Mesodermal cell (in vitro differentiated cells): Measurements from ENCODE around the gene CRPPA. TPM values are rescaled to one million over a fixed set of nuclear protein-coding genes. Genes with fewer than 3 reads are reported as not detected.
"Not testable (repeated sequence)": the region's sequence is repeated elsewhere in the genome, so short reads cannot be mapped to it uniquely, and the experiment has no call there.

Source experiments
- H3K27ac ChIP-seq: 2 replicates; pipeline ENCODE4 v1.7.0; 2013; ENCODE audit warnings: mild to moderate bottlenecking, low read depth, low read length, moderate library complexity; ENCODE audit not compliant: severe bottlenecking
- H3K36me3 ChIP-seq: 2 replicates; pipeline ENCODE4 v1.7.1; 2013; ENCODE audit warnings: mild to moderate bottlenecking, low read length, moderate library complexity; ENCODE audit not compliant: control insufficient read depth, insufficient read depth
- H3K4me1 ChIP-seq: one replicate; pipeline ENCODE4 v1.7.1; 2013; ENCODE audit warnings: mild to moderate bottlenecking, low read length; ENCODE audit not compliant: insufficient read depth, control insufficient read depth, poor library complexity, severe bottlenecking
- H3K4me3 ChIP-seq: 2 replicates; pipeline ENCODE4 v1.7.0; 2013; ENCODE audit warnings: low read length, control low read depth, mild to moderate bottlenecking; ENCODE audit not compliant: insufficient read depth, poor library complexity, severe bottlenecking; ENCODE audit errors: extremely low read depth
- H3K9me3 ChIP-seq: 2 replicates; pipeline ENCODE4 v1.7.1; 2013; ENCODE audit warnings: mild to moderate bottlenecking, low read length, moderate library complexity; ENCODE audit not compliant: control insufficient read depth
- WGBS, 2 experiments: methylation state at CpG; one replicate each; pipeline ENCODE4 v1.1.5; 2013; ENCODE audit warnings: missing lambda C conversion rate in 2 of 2; ENCODE audit not compliant: insufficient coverage in 2 of 2; 5-methylcytosine and 5-hydroxymethylcytosine counted together
- polyA plus RNA-seq, 2 experiments: library from polyadenylated mRNA; stranded (reverse); fragments of 50-300 nt; gene quantifications; one replicate each; pipeline ENCODE4 v1.2.3, GENCODE V29; 2013

Gene CRPPA
- 1.1 TPM for polyA plus RNA-seq (2013, experiment 1 of 2)
- 1.5 TPM for polyA plus RNA-seq (2013, experiment 2 of 2)

DNA sequence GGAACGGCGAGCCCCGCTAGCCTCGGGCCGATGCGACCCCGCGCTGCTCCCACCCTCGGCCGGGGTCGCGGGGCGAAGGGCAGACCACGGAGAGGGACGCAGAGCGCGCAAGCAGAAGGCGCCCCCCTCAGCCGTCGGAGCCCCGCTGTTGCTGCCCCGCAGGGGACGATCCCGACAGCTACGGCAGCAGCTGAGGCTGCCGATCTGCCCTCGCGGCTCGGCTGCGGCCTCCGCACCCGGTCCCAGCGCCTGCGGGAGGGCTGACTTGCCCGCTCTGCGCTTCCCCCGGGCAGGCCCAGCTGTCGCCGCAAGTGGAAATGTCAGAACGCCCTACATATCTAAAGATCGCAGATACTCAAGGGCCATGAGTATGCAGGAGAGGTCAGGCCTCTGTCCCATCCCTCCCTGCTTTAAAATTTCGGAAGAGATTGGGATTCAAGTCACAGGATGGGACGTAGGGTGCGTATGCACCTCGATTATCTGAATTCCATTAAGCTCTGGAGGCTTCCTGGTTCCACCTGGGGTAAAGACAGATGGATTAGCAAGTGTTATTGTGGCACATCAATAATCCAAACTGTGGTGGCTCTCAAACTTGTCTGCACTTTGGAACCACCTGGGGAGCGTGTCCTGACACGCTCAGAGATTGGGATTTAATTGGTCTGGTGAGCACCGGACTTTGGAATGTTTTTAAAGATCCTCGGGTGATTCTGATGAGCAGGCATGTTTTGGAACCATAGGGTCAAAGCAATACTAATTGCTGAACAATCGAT is at the start of gene CRPPA:
TSS of gene CRPPA (minus strand) at position 206 of the 770 bp plus-strand sequence. CDS start 216 bp downstream, outside the sequence.
- Histone ChIP-seq H3K36me3 (no peaks in the 10 kb centered on the region), H3K9me3 (no peaks in the 10 kb centered on the region), H3K4me1 (peaks cover 9% of the 10 kb centered on the region), H3K4me3 (peak within 1 kb of the TSS; percentile 47), H3K27ac (peak within 1 kb of the TSS; percentile 83)
- WGBS, 2 experiments = 11 to 13% methylated on average over 41 of the region's 50 CpGs

DNA sequence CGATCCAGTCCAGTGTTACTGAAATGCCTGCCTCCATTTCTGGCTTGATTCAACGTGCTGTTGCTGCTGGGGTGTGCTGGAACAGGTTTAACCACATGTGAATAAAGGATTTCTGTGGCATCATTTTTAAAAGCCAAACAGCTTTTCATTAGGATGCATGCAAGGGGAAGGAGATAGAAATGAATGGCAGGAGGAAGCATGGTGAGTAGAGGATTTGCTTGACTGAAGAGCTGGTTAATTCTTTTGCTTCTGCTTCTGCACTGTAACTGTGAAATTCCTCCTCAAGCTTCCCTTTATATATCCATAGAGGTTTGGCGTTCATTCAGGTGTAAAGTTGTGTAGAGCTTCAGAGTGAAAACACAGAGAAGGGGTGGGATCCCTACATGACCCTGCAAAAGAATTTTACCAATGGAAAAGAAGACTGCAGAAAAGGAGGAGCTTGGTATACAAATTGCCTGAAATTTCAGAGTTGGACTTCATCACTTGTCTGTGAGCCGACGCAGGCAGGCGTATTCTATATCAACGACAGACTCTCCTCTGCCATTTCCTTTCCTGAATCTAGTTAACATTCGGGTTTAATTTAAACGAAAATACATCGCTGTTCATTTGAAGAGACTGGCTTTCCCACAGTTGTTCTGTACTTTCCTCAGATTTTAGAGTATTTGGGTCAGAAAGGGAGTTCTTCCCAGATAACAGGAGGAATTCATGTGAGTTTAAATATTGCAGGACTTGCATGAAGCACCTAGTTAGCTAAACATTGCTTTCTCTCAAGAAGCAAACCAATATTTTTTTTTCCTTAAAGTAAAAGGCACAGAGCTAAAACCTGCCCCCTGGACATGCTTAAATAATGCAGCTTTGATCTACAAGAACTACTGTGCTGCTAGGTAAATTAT is 44.4 kb upstream of the CRPPA start, which contains the start of gene SOSTDC1:
TSS of gene SOSTDC1 (minus strand) at position 270 of the 893 bp plus-strand sequence. CDS start at position 200, 70 bp downstream.
- H3K4me1 ChIP-seq = peaks cover 2% of the 10 kb centered on the region
- 56 to 62% methylated on average over 7 to 9 of the region's 10 CpGs for WGBS, 2 experiments
- no peak within 1 kb of the TSS for H3K4me3 ChIP-seq
- H3K27ac ChIP-seq = no peak within 1 kb of the TSS
- H3K9me3 ChIP-seq = no peaks in the 10 kb centered on the region
- H3K36me3 ChIP-seq = no peaks in the 10 kb centered on the region

DNA sequence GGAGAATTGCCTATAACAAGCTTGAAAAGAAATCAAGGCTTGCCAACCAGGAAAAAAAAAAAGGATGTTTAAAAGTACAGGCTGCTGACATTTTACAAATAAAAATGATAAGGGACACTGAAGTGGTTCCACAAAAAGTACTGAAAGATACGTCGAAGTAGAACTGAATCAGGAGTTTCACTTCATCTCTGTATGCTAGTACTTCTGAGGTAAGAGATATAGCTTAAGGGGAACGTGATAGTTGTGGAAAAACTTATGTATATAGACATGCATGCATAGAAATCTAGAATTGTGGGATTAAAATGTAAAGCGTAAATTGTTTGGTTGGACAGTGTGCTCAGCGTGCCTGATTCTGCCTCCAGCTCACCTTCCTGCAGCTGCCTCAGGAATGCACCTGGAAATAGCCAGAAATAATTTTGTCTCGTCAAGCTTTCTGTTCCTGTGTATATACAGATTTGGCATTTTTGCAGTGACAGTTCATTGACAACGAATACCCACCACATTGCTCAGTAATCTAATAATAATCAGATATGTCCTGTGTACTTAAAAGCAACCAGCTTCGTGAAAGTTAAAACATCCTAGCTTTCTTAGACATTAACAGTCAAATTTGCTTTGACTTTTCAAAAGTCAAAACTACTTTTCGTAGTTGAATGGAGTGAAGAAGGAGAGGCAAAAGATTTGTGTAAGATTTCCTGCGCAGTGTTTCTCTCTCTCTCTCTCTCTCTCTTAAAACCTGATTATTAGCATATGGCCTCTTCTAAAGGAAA is 42.8 kb upstream of the CRPPA start:
- no peak overlapping the region for H3K27ac ChIP-seq
- no peak overlapping the region for H3K4me3 ChIP-seq
- no peaks in the 10 kb centered on the region for H3K9me3 ChIP-seq
- WGBS, 2 experiments = 83 to 84% methylated on average over 5 to 8 of the region's 10 CpGs
- H3K4me1 ChIP-seq = peaks cover 2% of the 10 kb centered on the region
- H3K36me3 ChIP-seq = no peaks in the 10 kb centered on the region

DNA sequence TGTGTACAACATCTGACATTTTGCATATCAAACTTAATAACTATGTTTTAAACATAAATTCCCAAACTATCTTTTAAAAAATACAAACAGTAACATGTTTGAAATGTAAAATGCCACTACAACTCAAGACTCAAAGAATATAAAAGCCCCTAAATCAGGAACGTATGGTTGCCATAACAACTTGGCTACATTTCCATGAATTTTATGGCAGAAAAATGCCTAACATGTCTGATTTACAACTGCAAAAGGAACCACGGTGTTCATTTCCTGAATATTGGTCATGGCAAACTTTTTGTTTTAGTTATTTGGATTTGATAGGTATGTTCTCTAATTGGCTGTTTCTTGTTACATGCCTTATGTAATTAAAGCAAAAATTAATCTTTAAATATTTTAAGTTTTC is 42.2 kb upstream of the CRPPA start:
- no peak overlapping the region for H3K27ac ChIP-seq
- no peak overlapping the region for H3K4me3 ChIP-seq
- H3K9me3 ChIP-seq = no peaks in the 10 kb centered on the region
- H3K36me3 ChIP-seq = no peaks in the 10 kb centered on the region
- 43 to 83% methylated on average over 1 to 2 of the region's 2 CpGs for WGBS, 2 experiments
- H3K4me1 ChIP-seq = peaks cover 2% of the 10 kb centered on the region

DNA sequence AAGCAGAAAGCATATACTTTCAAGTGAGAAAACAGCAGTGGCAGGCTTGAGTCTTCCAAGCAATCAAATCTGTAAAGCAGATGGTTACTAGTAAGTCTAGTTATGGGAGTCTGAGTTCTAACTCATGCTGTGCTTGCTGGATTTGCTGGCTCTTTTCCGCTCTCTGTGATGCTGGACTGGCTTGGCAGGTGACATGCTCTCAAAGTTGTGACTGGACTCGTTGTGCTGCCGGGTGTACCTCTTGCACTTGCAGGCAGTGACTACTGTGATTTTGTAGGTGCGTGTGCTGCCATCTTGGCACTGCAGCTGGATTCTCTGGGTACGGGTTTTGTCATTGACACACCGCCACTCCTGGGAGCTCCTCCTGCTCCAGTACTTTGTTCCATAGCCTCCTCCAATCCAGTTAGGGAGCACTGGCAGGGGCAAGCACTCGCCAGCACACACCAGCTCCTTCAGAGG is 41.1 kb upstream of the CRPPA start:
- peaks cover 2% of the 10 kb centered on the region for H3K4me1 ChIP-seq
- no peaks in the 10 kb centered on the region for H3K36me3 ChIP-seq
- 90 to 93% methylated on average over 6 to 7 of the region's 7 CpGs for WGBS, 2 experiments
- H3K4me3 ChIP-seq = no peak overlapping the region
- no peak overlapping the region for H3K27ac ChIP-seq
- no peaks in the 10 kb centered on the region for H3K9me3 ChIP-seq

DNA sequence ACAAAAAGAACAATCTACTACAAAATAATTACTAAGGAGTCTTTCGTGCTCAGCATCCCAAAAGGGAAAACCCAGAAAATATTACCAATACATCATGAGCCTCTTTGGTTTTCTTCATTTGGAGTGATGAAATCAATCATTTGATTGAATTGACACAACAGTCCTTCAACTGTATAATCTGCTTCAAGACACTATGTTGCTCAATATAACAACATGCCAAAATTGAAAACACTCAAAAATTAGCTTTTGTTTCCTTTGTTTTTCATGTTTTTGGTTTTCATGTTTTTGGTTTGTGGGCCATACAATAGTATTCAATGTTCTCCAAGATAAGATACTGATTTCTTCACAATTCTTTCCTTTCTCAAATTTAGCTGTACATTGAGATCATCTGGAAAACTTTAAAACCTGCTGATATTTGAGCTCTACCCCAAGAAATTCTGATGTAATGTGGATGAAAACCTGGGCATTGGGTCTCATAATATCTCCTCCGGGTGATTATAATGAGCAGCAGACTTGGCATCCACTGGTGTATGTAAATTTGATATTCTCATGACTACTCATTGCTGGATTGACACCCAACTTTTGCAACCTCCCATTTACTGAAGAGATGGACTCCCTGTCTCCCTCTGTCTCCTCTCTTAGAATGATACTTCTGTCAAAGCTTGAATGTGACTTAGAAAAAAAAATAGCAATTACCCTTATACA is 39.6 kb upstream of the CRPPA start:
- WGBS, 2 experiments = 100% methylated on average over 1 of the region's 2 CpGs; no CpG with 5 or more reads in 1 of the 2 experiments
- Histone ChIP-seq H3K4me3 (no peak overlapping the region), H3K9me3 (no peaks in the 10 kb centered on the region), H3K27ac (no peak overlapping the region), H3K36me3 (no peaks in the 10 kb centered on the region), H3K4me1 (peaks cover 2% of the 10 kb centered on the region)

DNA sequence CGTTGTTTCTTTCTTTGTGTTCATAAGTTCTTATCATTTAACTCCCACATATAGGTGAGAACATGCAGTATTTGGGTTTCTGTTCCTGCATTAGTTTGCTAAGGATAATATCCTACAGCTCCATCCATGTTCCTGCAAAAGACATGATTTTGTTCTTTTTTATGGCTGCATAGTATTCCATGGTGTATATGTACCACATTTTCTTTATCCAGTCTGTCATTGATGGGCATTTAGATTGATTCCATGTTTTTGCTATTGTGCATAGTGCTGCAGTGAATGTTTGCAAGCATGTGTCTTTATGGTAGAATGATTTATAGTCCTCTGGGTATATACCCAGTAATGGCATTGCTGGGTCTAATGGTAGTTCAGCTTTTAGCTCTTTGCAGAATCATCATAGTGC is 35.0 kb upstream of the CRPPA start:
- not testable (repeated sequence) for H3K4me3 ChIP-seq, H3K36me3 ChIP-seq, H3K27ac ChIP-seq, H3K4me1 ChIP-seq, H3K9me3 ChIP-seq
- WGBS, 2 experiments = no CpG with 5 or more reads among the region's 1 CpG

DNA sequence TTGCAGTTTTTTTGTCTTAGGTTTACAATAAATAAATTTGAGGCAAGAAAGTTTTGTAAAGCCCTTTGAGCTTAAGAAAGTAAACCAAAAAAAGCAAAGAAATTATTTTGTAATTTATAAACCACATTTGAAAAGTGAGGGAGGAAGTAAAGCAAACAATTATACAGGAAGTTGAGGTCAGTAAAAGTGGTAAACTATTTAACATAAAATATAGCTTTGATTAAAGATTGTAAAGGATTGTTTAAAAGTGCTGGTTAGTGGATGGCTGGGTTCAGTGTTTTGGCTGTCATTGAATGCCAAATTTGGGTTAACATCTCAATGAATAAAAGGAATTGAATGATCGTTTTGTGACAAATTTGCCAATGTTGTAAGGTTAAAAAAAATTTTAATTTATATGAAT is 34.3 kb upstream of the CRPPA start:
- no peaks in the 10 kb centered on the region for H3K9me3 ChIP-seq
- H3K27ac ChIP-seq = no peak overlapping the region
- H3K36me3 ChIP-seq = no peaks in the 10 kb centered on the region
- no peak overlapping the region for H3K4me3 ChIP-seq
- WGBS, 2 experiments = no CpG with 5 or more reads among the region's 1 CpG
- H3K4me1 ChIP-seq = no peaks in the 10 kb centered on the region

DNA sequence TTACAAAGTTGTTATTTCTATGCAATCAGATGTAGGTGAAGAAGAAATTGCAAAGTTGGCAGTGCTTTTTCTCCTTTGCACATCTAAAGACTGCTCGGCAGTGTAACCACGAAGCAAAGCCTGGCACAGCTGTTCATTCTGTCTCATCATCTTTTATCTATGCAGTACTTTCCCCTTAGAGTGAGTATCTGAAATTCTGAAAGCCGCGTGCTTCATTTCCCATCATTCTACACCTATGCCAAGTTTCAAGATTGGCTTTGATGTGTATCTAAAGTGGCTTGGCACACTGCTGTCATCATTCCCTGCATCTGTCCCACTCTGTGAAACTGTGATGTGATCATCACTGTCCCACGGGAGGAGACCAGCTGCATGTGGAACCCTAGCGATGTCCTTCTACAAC is 29.0 kb upstream of the CRPPA start:
- Histone ChIP-seq H3K4me3 (no peak overlapping the region), H3K4me1 (no peaks in the 10 kb centered on the region), H3K36me3 (no peaks in the 10 kb centered on the region), H3K27ac (no peak overlapping the region), H3K9me3 (no peaks in the 10 kb centered on the region)
- 93% methylated on average over 2 of the region's 6 CpGs; no CpG with 5 or more reads in 1 of the 2 experiments for WGBS, 2 experiments

DNA sequence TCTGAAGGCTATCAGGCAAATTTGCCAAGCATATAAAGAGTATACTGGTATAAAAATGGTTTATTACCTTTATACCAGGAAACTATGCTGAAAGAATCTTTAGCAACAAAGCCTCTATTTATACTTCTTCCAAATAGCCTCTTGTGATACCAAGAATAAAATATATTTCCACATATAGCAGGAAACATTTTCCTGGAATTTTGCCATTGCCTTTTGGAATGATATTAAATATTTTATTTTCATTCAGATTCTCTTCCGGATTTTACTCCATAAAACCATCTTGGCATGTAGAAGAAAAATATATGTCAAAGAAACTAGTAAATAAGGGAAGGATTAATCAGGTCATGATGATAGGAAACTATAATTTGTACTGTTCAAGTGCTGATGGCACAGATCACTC is 26.5 kb upstream of the CRPPA start:
- H3K4me3 ChIP-seq = no peak overlapping the region
- no peaks in the 10 kb centered on the region for H3K9me3 ChIP-seq
- H3K4me1 ChIP-seq = no peaks in the 10 kb centered on the region
- no CpG with 5 or more reads among the region's 1 CpG for WGBS, 2 experiments
- H3K36me3 ChIP-seq = no peaks in the 10 kb centered on the region
- no peak overlapping the region for H3K27ac ChIP-seq
